ENCODE results near the gene EPHB1. TPM values are rescaled to one million over a fixed set of nuclear protein-coding genes. Genes with fewer than 3 reads are reported as not detected.

The EPHB1 gene
- total RNA-seq, 1 experiment from 2014 or later, result 7.0 TPM

DNA sequence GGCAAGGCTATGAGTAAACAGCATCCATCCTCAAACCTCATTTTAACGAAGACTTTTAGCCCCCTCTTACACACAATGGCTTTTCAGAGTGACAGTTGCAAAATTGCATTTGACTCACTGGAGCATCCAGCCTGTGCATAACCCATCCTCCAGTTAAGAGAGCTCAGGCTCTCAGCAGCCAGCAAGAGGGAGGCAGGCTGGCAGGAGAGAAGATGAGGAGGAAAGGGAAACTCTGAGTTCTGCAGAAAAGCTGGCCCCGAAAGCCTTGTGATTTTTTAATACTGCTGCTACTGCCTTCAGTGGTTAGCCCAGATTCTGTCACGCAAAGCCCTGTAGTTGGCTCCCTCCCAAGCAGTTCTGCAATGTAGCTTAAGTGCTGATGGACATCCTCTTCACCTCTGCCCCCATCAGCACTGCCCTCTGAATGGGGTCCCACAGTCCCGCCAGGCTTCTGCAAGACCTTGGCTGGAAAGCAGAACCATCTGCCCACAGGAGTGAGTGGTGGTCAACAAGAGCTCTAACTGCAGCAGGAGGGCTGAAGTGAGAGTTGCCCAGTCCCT is 371.3 kb downstream of the EPHB1 start:
- Mint-ChIP-seq H3K36me3 (no peaks in the 10 kb centered on the region), H3K27ac (no peak overlapping the region), H3K4me3 (no peak overlapping the region), H3K9me3 (no peaks in the 10 kb centered on the region), H3K4me1 (peaks cover 37% of the 10 kb centered on the region), H3K27me3 (ENCODE audit: low read depth) (peaks cover 3% of the 10 kb centered on the region; the same call in 1 of the 2 replicates)
- TF ChIP-seq EMX1 (CRISPR knock-in tag; IDR thresholded peaks at IDR 0.05) (no peak), CREM (CRISPR knock-in tag; IDR thresholded peaks at IDR 0.05) (no peak), ZNF219 (CRISPR knock-in tag; IDR thresholded peaks at IDR 0.05; ENCODE audit: borderline replicate concordance) (no peak), SMAD4 (CRISPR knock-in tag; IDR thresholded peaks at IDR 0.05) (no peak), ZNF138 (CRISPR knock-in tag; conservative IDR thresholded peaks at IDR 0.05) (no peak), TEAD4 (CRISPR knock-in tag; IDR thresholded peaks at IDR 0.05) (no peak), GRHL2 (CRISPR knock-in tag; IDR thresholded peaks at IDR 0.05; ENCODE audit: insufficient replicate concordance, severe bottlenecking) (no peak)
- TF ChIP-seq, protein P1, sequence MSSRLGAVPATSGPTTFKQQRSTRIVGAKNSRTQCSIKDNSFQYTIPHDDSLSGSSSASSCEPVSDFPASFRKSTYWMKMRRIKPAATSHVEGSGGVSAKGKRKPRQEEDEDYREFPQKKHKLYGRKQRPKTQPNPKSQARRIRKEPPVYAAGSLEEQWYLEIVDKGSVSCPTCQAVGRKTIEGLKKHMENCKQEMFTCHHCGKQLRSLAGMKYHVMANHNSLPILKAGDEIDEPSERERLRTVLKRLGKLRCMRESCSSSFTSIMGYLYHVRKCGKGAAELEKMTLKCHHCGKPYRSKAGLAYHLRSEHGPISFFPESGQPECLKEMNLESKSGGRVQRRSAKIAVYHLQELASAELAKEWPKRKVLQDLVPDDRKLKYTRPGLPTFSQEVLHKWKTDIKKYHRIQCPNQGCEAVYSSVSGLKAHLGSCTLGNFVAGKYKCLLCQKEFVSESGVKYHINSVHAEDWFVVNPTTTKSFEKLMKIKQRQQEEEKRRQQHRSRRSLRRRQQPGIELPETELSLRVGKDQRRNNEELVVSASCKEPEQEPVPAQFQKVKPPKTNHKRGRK (CRISPR knock-in tag; IDR thresholded peaks at IDR 0.05; ENCODE audit: borderline replicate concordance), result no peak
- ChIA-PET CTCF (no interaction called here), POLR2A (no interaction called here)
- ATAC-seq, result no peak
- no peak for DNase-seq (ENCODE audit: low spot score)

DNA sequence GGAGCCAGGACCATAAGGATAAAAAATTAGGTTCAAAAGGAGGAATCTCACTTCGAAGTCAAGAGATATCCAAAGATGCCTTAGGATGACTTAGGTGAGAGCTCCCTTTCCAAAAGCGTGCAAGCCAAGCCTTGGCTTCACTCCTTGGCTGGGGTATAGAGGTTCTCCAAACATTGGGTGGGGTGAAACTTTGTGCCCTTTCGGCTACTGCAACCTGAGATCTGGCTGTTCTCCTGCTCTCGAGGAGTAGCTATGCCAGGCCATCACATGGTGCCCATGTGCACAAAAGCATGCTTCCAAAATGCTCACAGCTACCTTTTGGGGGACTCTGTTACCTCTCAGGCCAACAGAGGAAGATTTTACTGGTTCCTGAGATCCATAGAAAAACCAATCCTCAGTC is 373.8 kb downstream of the EPHB1 start:
- Mint-ChIP-seq H3K27me3 (ENCODE audit: low read depth) (peaks cover 3% of the 10 kb centered on the region; the same call in 1 of the 2 replicates), H3K36me3 (no peaks in the 10 kb centered on the region), H3K27ac (no peak overlapping the region), H3K9me3 (no peaks in the 10 kb centered on the region), H3K4me3 (no peak overlapping the region), H3K4me1 (peaks cover 49% of the 10 kb centered on the region)
- ATAC-seq, result no peak
- ChIA-PET CTCF (interaction anchor here (2.0 kb wide), 1 partner anchor 374 kb away, joined by 6 read pairs; the partner anchor contains the start of gene EPHB1), POLR2A (interaction anchor here (0.6 kb wide), 2 partner anchors 13 to 275 kb away, joined by 3 to 4 read pairs; no protein-coding TSS in a partner anchor)
- no peak for DNase-seq (ENCODE audit: low spot score)
- TF ChIP-seq CREB1 (CRISPR knock-in tag; IDR thresholded peaks at IDR 0.05) (no peak), ELF4 (CRISPR knock-in tag; IDR thresholded peaks at IDR 0.05; ENCODE audit: low read depth) (no peak), TEAD4 (CRISPR knock-in tag; IDR thresholded peaks at IDR 0.05) (no peak), ZNF232 (CRISPR knock-in tag; IDR thresholded peaks at IDR 0.05) (no peak), ATF1 (CRISPR knock-in tag; IDR thresholded peaks at IDR 0.05) (no peak), SOX15 (CRISPR knock-in tag; IDR thresholded peaks at IDR 0.05) (no peak), HMGA2 (CRISPR knock-in tag; IDR thresholded peaks at IDR 0.05) (no peak)
- TF ChIP-seq, protein P2, sequence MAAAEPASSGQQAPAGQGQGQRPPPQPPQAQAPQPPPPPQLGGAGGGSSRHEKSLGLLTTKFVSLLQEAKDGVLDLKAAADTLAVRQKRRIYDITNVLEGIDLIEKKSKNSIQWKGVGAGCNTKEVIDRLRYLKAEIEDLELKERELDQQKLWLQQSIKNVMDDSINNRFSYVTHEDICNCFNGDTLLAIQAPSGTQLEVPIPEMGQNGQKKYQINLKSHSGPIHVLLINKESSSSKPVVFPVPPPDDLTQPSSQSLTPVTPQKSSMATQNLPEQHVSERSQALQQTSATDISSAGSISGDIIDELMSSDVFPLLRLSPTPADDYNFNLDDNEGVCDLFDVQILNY (CRISPR knock-in tag; IDR thresholded peaks at IDR 0.05), result no peak
- TF ChIP-seq, protein P3, sequence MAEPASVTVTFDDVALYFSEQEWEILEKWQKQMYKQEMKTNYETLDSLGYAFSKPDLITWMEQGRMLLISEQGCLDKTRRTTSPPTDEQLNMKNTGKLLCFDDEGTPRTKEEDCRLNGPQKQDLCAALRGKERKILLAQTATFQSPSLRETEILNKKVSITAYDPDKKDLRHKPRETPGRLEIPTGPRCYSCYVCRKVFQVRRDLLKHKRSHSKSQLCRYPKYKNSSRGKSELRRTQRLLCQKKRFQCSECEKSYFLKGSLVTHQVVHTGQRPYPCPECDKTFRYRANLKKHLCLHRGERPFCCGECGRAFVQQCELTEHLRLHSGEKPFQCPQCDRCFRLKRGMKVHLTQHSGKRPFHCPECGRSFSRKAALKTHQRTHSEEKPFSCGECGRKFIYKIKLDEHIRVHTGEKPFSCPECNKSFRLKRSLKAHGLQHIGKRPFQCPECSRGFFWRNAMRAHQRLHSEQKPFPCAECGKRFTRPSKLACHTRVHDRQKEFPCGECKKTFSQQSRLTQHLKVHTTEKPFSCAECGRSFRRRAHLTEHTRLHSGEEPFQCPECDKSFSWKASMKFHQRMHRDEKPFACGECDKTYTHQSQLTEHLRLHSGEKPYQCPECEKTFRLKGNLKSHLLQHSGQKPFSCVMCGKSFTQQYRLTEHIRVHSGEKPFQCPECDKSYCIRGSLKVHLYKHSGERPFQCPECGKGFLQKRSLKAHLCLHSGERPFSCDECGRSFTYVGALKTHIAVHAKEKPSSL (CRISPR knock-in tag; conservative IDR thresholded peaks at IDR 0.05), result no peak

DNA sequence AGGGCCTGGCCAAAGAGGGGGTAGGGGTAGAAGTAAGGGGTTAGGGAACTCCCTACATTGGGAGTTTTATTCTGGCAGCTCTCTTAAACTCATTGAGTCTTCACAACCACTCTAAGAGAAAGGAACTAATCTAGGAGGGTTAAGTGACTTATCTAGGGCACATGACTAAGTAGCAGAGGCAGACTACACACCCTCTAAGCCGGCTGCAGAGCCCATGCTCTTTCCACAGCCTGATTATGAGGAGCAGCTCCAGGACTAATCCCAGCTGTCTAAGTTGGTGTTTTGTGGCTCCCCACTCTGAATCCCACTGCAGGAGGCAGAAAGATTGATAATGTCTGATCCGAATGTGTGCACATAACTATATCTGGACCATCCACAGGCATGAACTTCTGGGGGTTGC is 374.6 kb downstream of the EPHB1 start:
- no peak overlapping the region for H3K4me3 Mint-ChIP-seq
- H3K27ac Mint-ChIP-seq, result no peak overlapping the region
- peaks cover 49% of the 10 kb centered on the region for H3K4me1 Mint-ChIP-seq
- ChIA-PET POLR2A (no interaction called here), CTCF (interaction anchor here (2.0 to 2.4 kb wide), 2 partner anchors 70 to 375 kb away, joined by 6 read pairs; partner anchors contain the start of gene EPHB1)
- ATAC-seq, result no peak
- no peaks in the 10 kb centered on the region for H3K9me3 Mint-ChIP-seq
- peaks cover 3% of the 10 kb centered on the region; the same call in 1 of the 2 replicates for H3K27me3 Mint-ChIP-seq (ENCODE audit: low read depth)
- no peak for DNase-seq (ENCODE audit: low spot score)
- H3K36me3 Mint-ChIP-seq, result no peaks in the 10 kb centered on the region
- TF ChIP-seq TCF7 (CRISPR knock-in tag; IDR thresholded peaks at IDR 0.05; ENCODE audit: low read depth), result no peak
- TF ChIP-seq NFE2L1 (CRISPR knock-in tag; IDR thresholded peaks at IDR 0.05), result no peak
- no peak for TF ChIP-seq JUN (CRISPR knock-in tag; IDR thresholded peaks at IDR 0.05)
- TF ChIP-seq, protein P4, sequence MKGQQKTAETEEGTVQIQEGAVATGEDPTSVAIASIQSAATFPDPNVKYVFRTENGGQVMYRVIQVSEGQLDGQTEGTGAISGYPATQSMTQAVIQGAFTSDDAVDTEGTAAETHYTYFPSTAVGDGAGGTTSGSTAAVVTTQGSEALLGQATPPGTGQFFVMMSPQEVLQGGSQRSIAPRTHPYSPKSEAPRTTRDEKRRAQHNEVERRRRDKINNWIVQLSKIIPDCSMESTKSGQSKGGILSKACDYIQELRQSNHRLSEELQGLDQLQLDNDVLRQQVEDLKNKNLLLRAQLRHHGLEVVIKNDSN (CRISPR knock-in tag; IDR thresholded peaks at IDR 0.05), result no peak
- TF ChIP-seq, protein P5, sequence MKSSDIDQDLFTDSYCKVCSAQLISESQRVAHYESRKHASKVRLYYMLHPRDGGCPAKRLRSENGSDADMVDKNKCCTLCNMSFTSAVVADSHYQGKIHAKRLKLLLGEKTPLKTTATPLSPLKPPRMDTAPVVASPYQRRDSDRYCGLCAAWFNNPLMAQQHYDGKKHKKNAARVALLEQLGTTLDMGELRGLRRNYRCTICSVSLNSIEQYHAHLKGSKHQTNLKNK (CRISPR knock-in tag; IDR thresholded peaks at IDR 0.05), result no peak
- TF ChIP-seq, protein P6, sequence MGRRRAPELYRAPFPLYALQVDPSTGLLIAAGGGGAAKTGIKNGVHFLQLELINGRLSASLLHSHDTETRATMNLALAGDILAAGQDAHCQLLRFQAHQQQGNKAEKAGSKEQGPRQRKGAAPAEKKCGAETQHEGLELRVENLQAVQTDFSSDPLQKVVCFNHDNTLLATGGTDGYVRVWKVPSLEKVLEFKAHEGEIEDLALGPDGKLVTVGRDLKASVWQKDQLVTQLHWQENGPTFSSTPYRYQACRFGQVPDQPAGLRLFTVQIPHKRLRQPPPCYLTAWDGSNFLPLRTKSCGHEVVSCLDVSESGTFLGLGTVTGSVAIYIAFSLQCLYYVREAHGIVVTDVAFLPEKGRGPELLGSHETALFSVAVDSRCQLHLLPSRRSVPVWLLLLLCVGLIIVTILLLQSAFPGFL (CRISPR knock-in tag; IDR thresholded peaks at IDR 0.05; ENCODE audit: borderline replicate concordance), result no peak
- TF ChIP-seq, protein P1 (CRISPR knock-in tag; IDR thresholded peaks at IDR 0.05; ENCODE audit: borderline replicate concordance), result no peak
- TF ChIP-seq MXD4 (CRISPR knock-in tag; IDR thresholded peaks at IDR 0.05; ENCODE audit: borderline replicate concordance), result no peak
